A549 (cell line): ENCODE results near the gene CD68.

Experiments used
- CBX8 ChIP-seq: fragments of 200-600 bp; sonication (generic); IDR thresholded peaks from 2 replicates; pipeline ENCODE4 v1.6.1; 2016
- FOSL2 ChIP-seq, 2 experiments: fragments of 450-650 bp in 1 of 2; fragments of >200 bp in 1 of 2; sonication (Bioruptor Twin) in 1 of 2; formaldehyde crosslinking; IDR thresholded peaks; 2 replicates each; pipeline versions ENCODE4 v1.5.0 to v1.6.1; 2016 to 2020; ENCODE audit warnings: mild to moderate bottlenecking in 1 of 2, moderate library complexity in 1 of 2
- HOXB5 ChIP-seq: fragments of 250-450 bp; sonication (Bioruptor Pico); IDR thresholded peaks from 2 replicates; pipeline ENCODE4 v1.5.0; 2020; ENCODE audit warnings: mild to moderate bottlenecking, moderate library complexity
- NFE2L2 ChIP-seq: fragments of 150-350 bp; conservative IDR thresholded peaks from 2 replicates; pipeline ENCODE4 v1.6.1; 2014; ENCODE audit warnings: low read length
- POLR2A ChIP-seq: IDR thresholded peaks from 2 replicates; pipeline ENCODE4 v1.6.1; 2012; ENCODE audit warnings: mild to moderate bottlenecking, low read length
- POLR2AphosphoS2 ChIP-seq: conservative IDR thresholded peaks from 2 replicates; pipeline ENCODE4 v1.6.1; 2012; ENCODE audit warnings: low read length, improper control_type of control experiment, inconsistent platforms
- RAD21 ChIP-seq, 2 experiments: fragments of >200 bp in 1 of 2; sonication (Bioruptor Twin) in 1 of 2; formaldehyde crosslinking in 1 of 2; IDR thresholded peaks in 1 of 2; conservative IDR thresholded peaks in 1 of 2; 2 replicates in 1 of 2; 3 replicates in 1 of 2; pipeline ENCODE4 v1.6.1; 2012 to 2018; ENCODE audit warnings: inconsistent platforms in 1 of 2
- RFX5 ChIP-seq: fragments of 450-650 bp; IDR thresholded peaks from 2 replicates; pipeline ENCODE4 v1.7.1; 2014; ENCODE audit warnings: antibody characterized with exemption, mild to moderate bottlenecking, moderate library complexity
- ZFP36 ChIP-seq: fragments of 450-650 bp; IDR thresholded peaks from 2 replicates; pipeline ENCODE4 v1.6.1; 2014; ENCODE audit warnings: borderline replicate concordance; ENCODE audit not compliant: partially characterized antibody
- TF ChIP-seq, protein P1 (sequence below): fragments of >200 bp; sonication (Bioruptor Twin); formaldehyde crosslinking; IDR thresholded peaks from 3 replicates; pipeline ENCODE4 v1.5.1; 2016
- TF ChIP-seq, protein P2 (sequence below): fragments of 450-650 bp; IDR thresholded peaks from 2 replicates; pipeline ENCODE4 v1.6.1; 2014; ENCODE audit warnings: antibody characterized with exemption
- TF ChIP-seq, protein P3 (sequence below): IDR thresholded peaks from 2 replicates; pipeline ENCODE4 v1.6.1; 2012
- TF ChIP-seq, protein P4 (sequence below): fragments of 250-450 bp; sonication (Bioruptor Pico); IDR thresholded peaks from 2 replicates; pipeline ENCODE4 v1.5.0; 2021; ENCODE audit warnings: mild to moderate bottlenecking, moderate library complexity, borderline replicate concordance
- TF ChIP-seq, protein P5 (sequence below): IDR thresholded peaks from 2 replicates; pipeline ENCODE4 v1.6.1; 2012; ENCODE audit warnings: low read depth, borderline replicate concordance

DNA sequence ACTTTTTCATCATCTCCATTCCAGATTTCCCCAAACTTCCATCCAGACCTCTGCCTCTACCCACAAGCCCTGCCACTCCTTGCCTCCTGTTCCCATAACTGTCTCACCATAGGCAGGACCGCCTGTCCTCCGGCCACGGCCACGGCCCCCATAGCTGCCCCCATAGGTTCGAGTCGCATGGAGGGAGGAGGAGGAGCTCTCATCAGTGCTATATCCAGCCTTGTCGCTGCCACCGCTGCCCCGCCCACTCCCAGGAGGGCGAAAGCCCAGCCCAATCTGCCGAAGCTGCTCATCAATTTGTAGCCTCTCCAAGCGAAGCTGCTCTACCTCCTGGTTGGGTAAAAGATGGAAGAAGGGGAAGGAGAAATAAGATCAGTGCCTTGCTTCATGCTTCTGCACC, 13.9 kb downstream of the CD68 start:
- TF ChIP-seq, protein P1, sequence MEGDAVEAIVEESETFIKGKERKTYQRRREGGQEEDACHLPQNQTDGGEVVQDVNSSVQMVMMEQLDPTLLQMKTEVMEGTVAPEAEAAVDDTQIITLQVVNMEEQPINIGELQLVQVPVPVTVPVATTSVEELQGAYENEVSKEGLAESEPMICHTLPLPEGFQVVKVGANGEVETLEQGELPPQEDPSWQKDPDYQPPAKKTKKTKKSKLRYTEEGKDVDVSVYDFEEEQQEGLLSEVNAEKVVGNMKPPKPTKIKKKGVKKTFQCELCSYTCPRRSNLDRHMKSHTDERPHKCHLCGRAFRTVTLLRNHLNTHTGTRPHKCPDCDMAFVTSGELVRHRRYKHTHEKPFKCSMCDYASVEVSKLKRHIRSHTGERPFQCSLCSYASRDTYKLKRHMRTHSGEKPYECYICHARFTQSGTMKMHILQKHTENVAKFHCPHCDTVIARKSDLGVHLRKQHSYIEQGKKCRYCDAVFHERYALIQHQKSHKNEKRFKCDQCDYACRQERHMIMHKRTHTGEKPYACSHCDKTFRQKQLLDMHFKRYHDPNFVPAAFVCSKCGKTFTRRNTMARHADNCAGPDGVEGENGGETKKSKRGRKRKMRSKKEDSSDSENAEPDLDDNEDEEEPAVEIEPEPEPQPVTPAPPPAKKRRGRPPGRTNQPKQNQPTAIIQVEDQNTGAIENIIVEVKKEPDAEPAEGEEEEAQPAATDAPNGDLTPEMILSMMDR: no peak
- TF ChIP-seq POLR2A (no peak), ZFP36 (no peak), RAD21 (conservative IDR thresholded peaks at IDR 0.05 in 1 of 2, IDR thresholded peaks at IDR 0.05 in 1 of 2) (no peak), CBX8 (no peak), NFE2L2 (no peak), POLR2AphosphoS2 (no peak), RFX5 (no peak), FOSL2 (IDR thresholded peaks at IDR 0.05) (no peak), FOSL2 (CRISPR knock-in tag; IDR thresholded peaks at IDR 0.05) (no peak), HOXB5 (CRISPR knock-in tag) (no peak)
- TF ChIP-seq, protein P2, sequence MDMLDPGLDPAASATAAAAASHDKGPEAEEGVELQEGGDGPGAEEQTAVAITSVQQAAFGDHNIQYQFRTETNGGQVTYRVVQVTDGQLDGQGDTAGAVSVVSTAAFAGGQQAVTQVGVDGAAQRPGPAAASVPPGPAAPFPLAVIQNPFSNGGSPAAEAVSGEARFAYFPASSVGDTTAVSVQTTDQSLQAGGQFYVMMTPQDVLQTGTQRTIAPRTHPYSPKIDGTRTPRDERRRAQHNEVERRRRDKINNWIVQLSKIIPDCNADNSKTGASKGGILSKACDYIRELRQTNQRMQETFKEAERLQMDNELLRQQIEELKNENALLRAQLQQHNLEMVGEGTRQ: no peak
- TF ChIP-seq, protein P3, sequence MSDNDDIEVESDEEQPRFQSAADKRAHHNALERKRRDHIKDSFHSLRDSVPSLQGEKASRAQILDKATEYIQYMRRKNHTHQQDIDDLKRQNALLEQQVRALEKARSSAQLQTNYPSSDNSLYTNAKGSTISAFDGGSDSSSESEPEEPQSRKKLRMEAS: no peak
- TF ChIP-seq, protein P4, sequence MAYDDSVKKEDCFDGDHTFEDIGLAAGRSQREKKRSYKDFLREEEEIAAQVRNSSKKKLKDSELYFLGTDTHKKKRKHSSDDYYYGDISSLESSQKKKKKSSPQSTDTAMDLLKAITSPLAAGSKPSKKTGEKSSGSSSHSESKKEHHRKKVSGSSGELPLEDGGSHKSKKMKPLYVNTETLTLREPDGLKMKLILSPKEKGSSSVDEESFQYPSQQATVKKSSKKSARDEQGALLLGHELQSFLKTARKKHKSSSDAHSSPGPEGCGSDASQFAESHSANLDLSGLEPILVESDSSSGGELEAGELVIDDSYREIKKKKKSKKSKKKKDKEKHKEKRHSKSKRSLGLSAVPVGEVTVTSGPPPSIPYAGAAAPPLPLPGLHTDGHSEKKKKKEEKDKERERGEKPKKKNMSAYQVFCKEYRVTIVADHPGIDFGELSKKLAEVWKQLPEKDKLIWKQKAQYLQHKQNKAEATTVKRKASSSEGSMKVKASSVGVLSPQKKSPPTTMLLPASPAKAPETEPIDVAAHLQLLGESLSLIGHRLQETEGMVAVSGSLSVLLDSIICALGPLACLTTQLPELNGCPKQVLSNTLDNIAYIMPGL: no peak
- TF ChIP-seq, protein P5, sequence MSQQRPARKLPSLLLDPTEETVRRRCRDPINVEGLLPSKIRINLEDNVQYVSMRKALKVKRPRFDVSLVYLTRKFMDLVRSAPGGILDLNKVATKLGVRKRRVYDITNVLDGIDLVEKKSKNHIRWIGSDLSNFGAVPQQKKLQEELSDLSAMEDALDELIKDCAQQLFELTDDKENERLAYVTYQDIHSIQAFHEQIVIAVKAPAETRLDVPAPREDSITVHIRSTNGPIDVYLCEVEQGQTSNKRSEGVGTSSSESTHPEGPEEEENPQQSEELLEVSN: no peak
